HepG2 (cell line): ENCODE results near the gene PPRC1. TPM values are rescaled to one million over a fixed set of nuclear protein-coding genes. Genes with fewer than 3 reads are reported as not detected.
A peak's percentile ranks its signal among the peaks of the same experiment; 100 is the strongest.

Experiments
- ATAC-seq: fragments of 200-7000 bp; cut with Tn5 transposase; 3 replicates; pipeline ENCODE4 v1.9.1; 2020; ENCODE audit warnings: mild to moderate bottlenecking, moderate library complexity
- BruUV-seq: library from RNA; stranded (reverse); fragments of 400-500 nt; replicated peaks from 2 replicates; lab custom pipeline; 2021; lab: Mats Ljungman, UMichigan
- CTCF ChIA-PET: fragments of 300-600 bp; formaldehyde crosslinking; extraction: SDS; loops from one replicate; lab custom pipeline; 2021; ENCODE audit warnings: low total read pairs, inconsistent platforms, low intra/inter-chr PET ratio; lab: Yijun Ruan, JAX
- POLR2A ChIA-PET: fragments of 350-600 bp; sonication (Branson Sonifier 250); formaldehyde crosslinking; loops from one replicate; lab custom pipeline; 2020; ENCODE audit warnings: antibody characterized with exemption, inconsistent platforms; lab: Yijun Ruan, JAX
- DNase-seq: peaks from one replicate; pipeline ENCODE4 v3.0.0-alpha.2; 2015; ENCODE audit warnings: low spot score
- FAIRE-seq: peaks from 3 replicates; lab custom pipeline; 2011; peaks lifted over from hg19 to GRCh38; lab: Jason Lieb, UNC
- H2AFZ ChIP-seq: one replicate; pipeline ENCODE4 v1.6.1; 2011; ENCODE audit warnings: low read length, inconsistent platforms
- H3K27ac ChIP-seq: fragments of 300-600 bp; 3 replicates; pipeline ENCODE4 v1.8.0; 2011; ENCODE audit warnings: mixed run types, mild to moderate bottlenecking, mixed read lengths, low read length, inconsistent platforms; ENCODE audit not compliant: insufficient read depth; ENCODE audit errors: extremely low read length
- H3K27me3 ChIP-seq, 2 experiments: fragments of 200-600 bp in 1 of 2; 2 replicates in 1 of 2; 3 replicates in 1 of 2; pipeline versions ENCODE4 v1.6.0 to v1.8.0; 2011; ENCODE audit warnings: low read length in 2 of 2, mild to moderate bottlenecking in 2 of 2, moderate library complexity in 2 of 2, inconsistent platforms in 1 of 2; ENCODE audit not compliant: insufficient read depth in 2 of 2, control insufficient read depth in 1 of 2
- H3K36me3 ChIP-seq, 2 experiments: fragments of 200-600 bp in 1 of 2; replicated peaks in 1 of 2; 2 replicates in 1 of 2; 3 replicates in 1 of 2; pipeline versions ENCODE4 v1.5.1 to v1.8.0; 2011; ENCODE audit warnings: low read length in 2 of 2, inconsistent platforms in 1 of 2; ENCODE audit not compliant: insufficient read depth in 2 of 2, control insufficient read depth in 1 of 2
- H3K4me1 ChIP-seq: 2 replicates; pipeline ENCODE4 v1.5.1; 2012; ENCODE audit warnings: low read length, inconsistent platforms; ENCODE audit not compliant: insufficient read depth
- H3K4me2 ChIP-seq: 2 replicates; pipeline ENCODE4 v1.6.0; 2011; ENCODE audit warnings: low read depth, low read length, inconsistent platforms
- H3K4me3 ChIP-seq, 3 experiments: fragments of 200-600 bp in 1 of 3; sonication (generic), shearing (Covaris generic) in 1 of 3; replicated peaks in 1 of 3; 2 replicates each; pipeline ENCODE4 v1.5.1; 2011 to 2016; ENCODE audit warnings: low read length in 3 of 3, inconsistent platforms in 2 of 3, low read depth in 2 of 3, mild to moderate bottlenecking in 2 of 3, control low read depth in 1 of 3, mixed read lengths in 1 of 3; ENCODE audit not compliant: insufficient read depth in 1 of 3
- H3K79me2 ChIP-seq: one replicate; pipeline ENCODE4 v1.6.1; 2011; ENCODE audit warnings: low read length, inconsistent platforms; ENCODE audit not compliant: insufficient read depth
- H3K9ac ChIP-seq: 2 replicates; pipeline ENCODE4 v1.6.0; 2011; ENCODE audit warnings: mild to moderate bottlenecking, low read depth, low read length, inconsistent platforms; ENCODE audit not compliant: insufficient read depth
- H3K9me3 ChIP-seq: 2 replicates; pipeline ENCODE4 v1.5.1; 2012; ENCODE audit warnings: mild to moderate bottlenecking, low read length
- H4K20me1 ChIP-seq: 2 replicates; pipeline ENCODE4 v1.6.0; 2011; ENCODE audit warnings: inconsistent platforms, mild to moderate bottlenecking, low read length, moderate library complexity; ENCODE audit not compliant: insufficient read depth
- GATA4 ChIP-seq: sonication (generic); IDR thresholded peaks from 2 replicates; pipeline ENCODE4 v1.6.1; 2016; ENCODE audit warnings: antibody characterized with exemption, low read depth, borderline replicate concordance
- KDM2A ChIP-seq: sonication (generic); formaldehyde crosslinking; IDR thresholded peaks from 2 replicates; pipeline ENCODE4 v1.4.0; 2020; ENCODE audit warnings: low read depth, missing genetic modification reagents, borderline replicate concordance
- PHF8 ChIP-seq: sonication (generic); formaldehyde crosslinking; IDR thresholded peaks from 2 replicates; pipeline ENCODE4 v1.5.0; 2020; ENCODE audit warnings: missing genetic modification reagents
- POLR2AphosphoS5 ChIP-seq: IDR thresholded peaks from 2 replicates; pipeline ENCODE4 v1.6.1; 2012; ENCODE audit warnings: low read depth, low read length
- SATB2 ChIP-seq: sonication (generic); formaldehyde crosslinking; IDR thresholded peaks from 2 replicates; pipeline ENCODE4 v1.5.0; 2020; ENCODE audit warnings: missing genetic modification reagents
- SOX13 ChIP-seq, 3 experiments: fragments of 450-650 bp in 1 of 3; sonication (generic) in 1 of 3; formaldehyde crosslinking in 1 of 3; IDR thresholded peaks in 2 of 3; conservative IDR thresholded peaks in 1 of 3; 2 replicates each; pipeline versions ENCODE4 v1.5.0 to v1.6.1; 2016 to 2020; ENCODE audit warnings: antibody characterized with exemption in 1 of 3, mild to moderate bottlenecking in 1 of 3, missing compliant biosample characterization in 1 of 3, missing genetic modification reagents in 1 of 3, moderate library complexity in 1 of 3
- ZNF83 ChIP-seq: sonication (generic); formaldehyde crosslinking; IDR thresholded peaks from 2 replicates; pipeline ENCODE4 v1.4.0; 2020; ENCODE audit warnings: missing genetic modification reagents, mild to moderate bottlenecking, borderline replicate concordance
- ZNF891 ChIP-seq: sonication (generic); formaldehyde crosslinking; IDR thresholded peaks from 2 replicates; pipeline ENCODE4 v1.5.0; 2020; ENCODE audit warnings: mild to moderate bottlenecking, missing genetic modification reagents
- ZSCAN22 ChIP-seq: sonication (generic); formaldehyde crosslinking; IDR thresholded peaks from 2 replicates; pipeline ENCODE4 v1.4.0; 2020; ENCODE audit warnings: mild to moderate bottlenecking, missing genetic modification reagents
- WGBS: methylation state at CpG from one replicate; pipeline ENCODE4 v1.1.6; 2017; ENCODE audit warnings: low lambda C conversion rate; 5-methylcytosine and 5-hydroxymethylcytosine counted together
- in situ Hi-C: cut with HindIII; loops from 2 replicates; pipeline ENCODE4 v1.10.0; 2017; ENCODE audit warnings: low pct_unique_long_range_greater_than_20kb; ENCODE audit not compliant: extremely low pct_ligation_motif_present
- intact Hi-C: fragments of 100-400 bp; cut with micrococcal nuclease; formaldehyde crosslinking; loops from one replicate; pipeline ENCODE4 v1.10.0; 2022; ENCODE audit not compliant: unreplicated experiment
- polyA plus RNA-seq, 8 experiments: library from polyadenylated mRNA; depleted of rRNA in 3 of 8; stranded (reverse) in 7 of 8; unstranded in 1 of 8; fragments of >200 nt; fragmentation: Illumina TruSeq in 4 of 8; extraction: Trizol in 4 of 8; gene quantifications; 2 replicates each; pipeline versions ENCODE4 v1.2.1 to v1.2.3, GENCODE V29; 2011 to 2016; ENCODE audit warnings: low read depth in 4 of 8, missing spikeins in 1 of 8, mixed read lengths in 1 of 8; ENCODE audit not compliant: insufficient read depth in 1 of 8
- total RNA-seq, 5 experiments: library from RNA; depleted of rRNA; stranded (reverse); fragments of >200 nt; fragmentation: Illumina TruSeq; extraction: Trizol; gene quantifications; 2 replicates each; pipeline ENCODE4 v1.2.3, GENCODE V29; 2016; ENCODE audit warnings: low read depth in 1 of 5
- TF ChIP-seq, protein P1 (sequence below): sonication (generic); formaldehyde crosslinking; IDR thresholded peaks from 2 replicates; pipeline ENCODE4 v1.4.0; 2020; ENCODE audit warnings: missing genetic modification reagents, low read depth, mild to moderate bottlenecking, borderline replicate concordance
- TF ChIP-seq, protein P2 (sequence below): sonication (generic); formaldehyde crosslinking; conservative IDR thresholded peaks from 2 replicates; pipeline ENCODE4 v1.4.0; 2020; ENCODE audit warnings: mild to moderate bottlenecking, missing genetic modification reagents, moderate library complexity
- TF ChIP-seq, protein P3 (sequence below): sonication (generic); formaldehyde crosslinking; IDR thresholded peaks from 2 replicates; pipeline ENCODE4 v1.4.0; 2020; ENCODE audit warnings: mild to moderate bottlenecking, missing genetic modification reagents
- TF ChIP-seq, protein P4 (sequence below): sonication (generic); formaldehyde crosslinking; IDR thresholded peaks from 2 replicates; pipeline ENCODE4 v1.9.0; 2022; ENCODE audit warnings: missing genetic modification reagents, mild to moderate bottlenecking, borderline replicate concordance

Gene PPRC1
- total and polyA plus RNA-seq, 2 of the 13 experiments (the other 11 are each of a cell fraction or from before 2014, with no cell fraction given), result 18.7 to 24.2 TPM

DNA sequence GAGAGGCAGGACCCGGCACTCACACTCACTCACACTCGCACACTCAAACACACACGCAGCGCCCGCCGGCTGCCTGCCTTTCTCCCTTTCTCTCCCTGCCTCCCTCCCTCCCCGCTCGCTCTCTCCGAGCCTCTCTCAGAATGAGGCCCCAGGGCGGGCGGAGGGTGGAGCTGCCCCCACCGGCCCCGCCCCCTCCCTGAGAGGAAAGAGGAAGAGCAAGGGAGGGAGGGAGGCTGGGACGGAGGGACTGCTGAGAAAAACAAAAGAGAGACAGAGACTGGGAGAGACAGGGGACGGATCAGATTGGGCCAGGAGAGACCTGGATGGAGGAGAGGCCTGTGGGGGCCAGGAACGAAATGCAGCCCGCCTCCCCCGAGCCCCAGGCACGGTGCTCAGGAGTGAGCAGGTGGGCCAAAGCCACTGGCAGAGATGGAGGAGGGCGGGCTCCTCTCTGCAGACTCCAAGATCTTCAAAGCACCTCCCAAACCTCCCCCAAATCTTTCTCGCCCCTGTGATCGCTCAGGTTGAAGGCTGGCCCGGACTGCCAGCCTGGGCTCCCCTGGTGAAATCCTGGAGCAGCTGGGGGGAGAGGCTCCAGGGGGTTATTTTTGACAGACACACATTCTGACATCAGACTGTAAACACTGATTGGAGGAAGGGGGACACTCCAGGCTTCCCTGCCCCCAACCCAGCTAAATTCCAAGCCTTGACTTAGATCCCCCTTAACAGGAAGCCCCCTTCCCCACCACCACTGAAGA lies 17.8 kb upstream of the PPRC1 start:
- FAIRE-seq (peak; percentile 48), ATAC-seq (peak; percentile 83), DNase-seq (peak; percentile 79)
- H3K4me1 ChIP-seq, result peaks cover 66% of the 10 kb centered on the region
- H3K36me3 ChIP-seq, result peaks cover 10 to 19% of the 10 kb centered on the region in 2 experiments; a peak in 4 of 5 replicates
- peaks cover 9% of the 10 kb centered on the region for H4K20me1 ChIP-seq
- ChIA-PET POLR2A (interaction anchor here (0.6 to 3.2 kb wide), 15 partner anchors 10 to 305 kb away, joined by 3 to 28 read pairs (median 4); partner anchors contain the start of genes FBXL15, NOLC1, OGA and PPRC1), CTCF (no interaction called here)
- in situ Hi-C loops (no loop called here), intact Hi-C loops (loop anchor here (5.0 kb wide), 1 partner anchor 48 kb away; the partner anchor contains the start of gene HPS6)
- H3K79me2 ChIP-seq, result peaks cover 20% of the 10 kb centered on the region
- H3K9ac ChIP-seq, result peak overlapping the region; percentile 59
- H3K4me3 ChIP-seq, result peak overlapping the region; percentile 77 to 96 (median 86)
- peak overlapping the region; percentile 77 for H3K4me2 ChIP-seq
- H3K9me3 ChIP-seq, result no peaks in the 10 kb centered on the region
- no peaks in the 10 kb centered on the region for H3K27me3 ChIP-seq
- 1% methylated on average over 22 of the region's 23 CpGs for WGBS
- no peak overlapping the region for H3K27ac ChIP-seq
- no TSS peak for BruUV-seq
- no peak overlapping the region for H2AFZ ChIP-seq
- TF ChIP-seq ZSCAN22 (CRISPR knock-in tag), result no peak
- TF ChIP-seq, protein P1, sequence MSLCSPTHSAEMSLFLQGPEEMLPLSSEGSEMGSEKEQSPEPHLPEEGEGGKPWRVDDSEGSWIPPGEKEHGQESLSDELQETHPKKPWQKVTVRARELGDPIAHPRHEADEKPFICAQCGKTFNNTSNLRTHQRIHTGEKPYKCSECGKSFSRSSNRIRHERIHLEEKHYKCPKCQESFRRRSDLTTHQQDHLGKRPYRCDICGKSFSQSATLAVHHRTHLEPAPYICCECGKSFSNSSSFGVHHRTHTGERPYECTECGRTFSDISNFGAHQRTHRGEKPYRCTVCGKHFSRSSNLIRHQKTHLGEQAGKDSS (CRISPR knock-in tag), result no peak
- no peak; the same call in 1 of the 2 replicates for TF ChIP-seq ZNF891 (CRISPR knock-in tag)
- no peak for TF ChIP-seq SOX13 (IDR thresholded peaks at IDR 0.05)
- TF ChIP-seq SOX13 (CRISPR knock-in tag; conservative IDR thresholded peaks at IDR 0.05 in 1 of 2, IDR thresholded peaks at IDR 0.05 in 1 of 2), result peak in 1 of 2 experiments; percentile 42; a peak in 2 of 4 replicates
- TF ChIP-seq, protein P2, sequence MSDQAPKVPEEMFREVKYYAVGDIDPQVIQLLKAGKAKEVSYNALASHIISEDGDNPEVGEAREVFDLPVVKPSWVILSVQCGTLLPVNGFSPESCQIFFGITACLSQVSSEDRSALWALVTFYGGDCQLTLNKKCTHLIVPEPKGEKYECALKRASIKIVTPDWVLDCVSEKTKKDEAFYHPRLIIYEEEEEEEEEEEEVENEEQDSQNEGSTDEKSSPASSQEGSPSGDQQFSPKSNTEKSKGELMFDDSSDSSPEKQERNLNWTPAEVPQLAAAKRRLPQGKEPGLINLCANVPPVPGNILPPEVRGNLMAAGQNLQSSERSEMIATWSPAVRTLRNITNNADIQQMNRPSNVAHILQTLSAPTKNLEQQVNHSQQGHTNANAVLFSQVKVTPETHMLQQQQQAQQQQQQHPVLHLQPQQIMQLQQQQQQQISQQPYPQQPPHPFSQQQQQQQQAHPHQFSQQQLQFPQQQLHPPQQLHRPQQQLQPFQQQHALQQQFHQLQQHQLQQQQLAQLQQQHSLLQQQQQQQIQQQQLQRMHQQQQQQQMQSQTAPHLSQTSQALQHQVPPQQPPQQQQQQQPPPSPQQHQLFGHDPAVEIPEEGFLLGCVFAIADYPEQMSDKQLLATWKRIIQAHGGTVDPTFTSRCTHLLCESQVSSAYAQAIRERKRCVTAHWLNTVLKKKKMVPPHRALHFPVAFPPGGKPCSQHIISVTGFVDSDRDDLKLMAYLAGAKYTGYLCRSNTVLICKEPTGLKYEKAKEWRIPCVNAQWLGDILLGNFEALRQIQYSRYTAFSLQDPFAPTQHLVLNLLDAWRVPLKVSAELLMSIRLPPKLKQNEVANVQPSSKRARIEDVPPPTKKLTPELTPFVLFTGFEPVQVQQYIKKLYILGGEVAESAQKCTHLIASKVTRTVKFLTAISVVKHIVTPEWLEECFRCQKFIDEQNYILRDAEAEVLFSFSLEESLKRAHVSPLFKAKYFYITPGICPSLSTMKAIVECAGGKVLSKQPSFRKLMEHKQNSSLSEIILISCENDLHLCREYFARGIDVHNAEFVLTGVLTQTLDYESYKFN (CRISPR knock-in tag), result peak; percentile 68
- TF ChIP-seq, protein P3, sequence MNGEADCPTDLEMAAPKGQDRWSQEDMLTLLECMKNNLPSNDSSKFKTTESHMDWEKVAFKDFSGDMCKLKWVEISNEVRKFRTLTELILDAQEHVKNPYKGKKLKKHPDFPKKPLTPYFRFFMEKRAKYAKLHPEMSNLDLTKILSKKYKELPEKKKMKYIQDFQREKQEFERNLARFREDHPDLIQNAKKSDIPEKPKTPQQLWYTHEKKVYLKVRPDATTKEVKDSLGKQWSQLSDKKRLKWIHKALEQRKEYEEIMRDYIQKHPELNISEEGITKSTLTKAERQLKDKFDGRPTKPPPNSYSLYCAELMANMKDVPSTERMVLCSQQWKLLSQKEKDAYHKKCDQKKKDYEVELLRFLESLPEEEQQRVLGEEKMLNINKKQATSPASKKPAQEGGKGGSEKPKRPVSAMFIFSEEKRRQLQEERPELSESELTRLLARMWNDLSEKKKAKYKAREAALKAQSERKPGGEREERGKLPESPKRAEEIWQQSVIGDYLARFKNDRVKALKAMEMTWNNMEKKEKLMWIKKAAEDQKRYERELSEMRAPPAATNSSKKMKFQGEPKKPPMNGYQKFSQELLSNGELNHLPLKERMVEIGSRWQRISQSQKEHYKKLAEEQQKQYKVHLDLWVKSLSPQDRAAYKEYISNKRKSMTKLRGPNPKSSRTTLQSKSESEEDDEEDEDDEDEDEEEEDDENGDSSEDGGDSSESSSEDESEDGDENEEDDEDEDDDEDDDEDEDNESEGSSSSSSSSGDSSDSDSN (CRISPR knock-in tag), result no peak; the same call in 1 of the 2 replicates
- no peak for TF ChIP-seq ZNF83 (CRISPR knock-in tag)
- TF ChIP-seq SATB2 (CRISPR knock-in tag), result no peak
- peak; percentile 63; the same call in 1 of the 2 replicates for TF ChIP-seq GATA4
- TF ChIP-seq PHF8 (CRISPR knock-in tag), result peak; percentile 74; the same call in 1 of the 2 replicates
- TF ChIP-seq, protein P4, sequence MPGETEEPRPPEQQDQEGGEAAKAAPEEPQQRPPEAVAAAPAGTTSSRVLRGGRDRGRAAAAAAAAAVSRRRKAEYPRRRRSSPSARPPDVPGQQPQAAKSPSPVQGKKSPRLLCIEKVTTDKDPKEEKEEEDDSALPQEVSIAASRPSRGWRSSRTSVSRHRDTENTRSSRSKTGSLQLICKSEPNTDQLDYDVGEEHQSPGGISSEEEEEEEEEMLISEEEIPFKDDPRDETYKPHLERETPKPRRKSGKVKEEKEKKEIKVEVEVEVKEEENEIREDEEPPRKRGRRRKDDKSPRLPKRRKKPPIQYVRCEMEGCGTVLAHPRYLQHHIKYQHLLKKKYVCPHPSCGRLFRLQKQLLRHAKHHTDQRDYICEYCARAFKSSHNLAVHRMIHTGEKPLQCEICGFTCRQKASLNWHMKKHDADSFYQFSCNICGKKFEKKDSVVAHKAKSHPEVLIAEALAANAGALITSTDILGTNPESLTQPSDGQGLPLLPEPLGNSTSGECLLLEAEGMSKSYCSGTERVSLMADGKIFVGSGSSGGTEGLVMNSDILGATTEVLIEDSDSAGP (CRISPR knock-in tag), result 0 out of 2 replicates have a peak, but pooled peaks have one; percentile 21
- TF ChIP-seq KDM2A, result peak; percentile 51; the same call in 1 of the 2 replicates
- TF ChIP-seq POLR2AphosphoS5, result peak; percentile 88
